ENCODE measurements around the gene INSC.

The INSC gene

GRCh38 chr11:15153231-15153630, 38.5 kb downstream of the INSC start:
- no peak for TF ChIP-seq YY1 (IDR thresholded peaks at IDR 0.05; ENCODE audit: low read depth)
- TF ChIP-seq REST (IDR thresholded peaks at IDR 0.05; ENCODE audit: low read depth), result no peak
- TF ChIP-seq EGR1 (IDR thresholded peaks at IDR 0.05), result no peak
- no peak for TF ChIP-seq CEBPB (IDR thresholded peaks at IDR 0.05)
- TF ChIP-seq, protein P1, sequence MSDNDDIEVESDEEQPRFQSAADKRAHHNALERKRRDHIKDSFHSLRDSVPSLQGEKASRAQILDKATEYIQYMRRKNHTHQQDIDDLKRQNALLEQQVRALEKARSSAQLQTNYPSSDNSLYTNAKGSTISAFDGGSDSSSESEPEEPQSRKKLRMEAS (IDR thresholded peaks at IDR 0.05), result no peak
- TF ChIP-seq TAF1 (IDR thresholded peaks at IDR 0.05; ENCODE audit: low read depth), result no peak
- TF ChIP-seq TEAD4 (IDR thresholded peaks at IDR 0.05), result no peak
- no peak for TF ChIP-seq CREB1 (IDR thresholded peaks at IDR 0.05; ENCODE audit: low read depth)
- TF ChIP-seq RAD21 (IDR thresholded peaks at IDR 0.05; ENCODE audit: low read depth), result no peak
- no peak for TF ChIP-seq NFIC (IDR thresholded peaks at IDR 0.05)

DNA sequence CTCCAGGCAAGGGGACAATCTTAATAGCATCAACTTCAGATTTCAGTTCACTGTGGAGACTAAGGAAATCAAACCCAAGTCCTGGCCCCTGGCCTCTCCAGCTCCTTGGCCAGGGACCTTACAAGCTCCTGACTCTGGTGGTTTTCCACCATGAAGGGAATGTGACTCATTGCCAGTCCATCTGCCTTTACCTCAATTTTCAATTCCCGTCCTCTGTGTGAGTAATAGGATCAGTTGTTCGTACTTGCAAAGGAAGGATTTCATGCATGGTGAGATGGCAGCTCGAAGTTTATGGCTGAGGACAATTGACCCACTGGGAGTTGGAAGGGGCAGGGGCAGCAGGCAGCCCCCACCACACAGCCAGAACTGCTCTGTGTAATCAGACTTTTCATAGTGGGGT, 42.5 kb downstream of the INSC start:
- TF ChIP-seq TEAD4 (IDR thresholded peaks at IDR 0.05) (no peak), TCF12 (IDR thresholded peaks at IDR 0.05; ENCODE audit: low read depth) (no peak), NFIC (IDR thresholded peaks at IDR 0.05) (no peak), CEBPB (IDR thresholded peaks at IDR 0.05) (no peak), YY1 (IDR thresholded peaks at IDR 0.05; ENCODE audit: low read depth) (no peak), TAF1 (IDR thresholded peaks at IDR 0.05; ENCODE audit: low read depth) (no peak), CREB1 (IDR thresholded peaks at IDR 0.05; ENCODE audit: low read depth) (no peak), EGR1 (IDR thresholded peaks at IDR 0.05) (no peak), ZBTB7A (IDR thresholded peaks at IDR 0.05; ENCODE audit: low read depth) (no peak), RAD21 (IDR thresholded peaks at IDR 0.05; ENCODE audit: low read depth) (no peak), EP300 (IDR thresholded peaks at IDR 0.05; ENCODE audit: borderline replicate concordance) (no peak)
- TF ChIP-seq, protein P2, sequence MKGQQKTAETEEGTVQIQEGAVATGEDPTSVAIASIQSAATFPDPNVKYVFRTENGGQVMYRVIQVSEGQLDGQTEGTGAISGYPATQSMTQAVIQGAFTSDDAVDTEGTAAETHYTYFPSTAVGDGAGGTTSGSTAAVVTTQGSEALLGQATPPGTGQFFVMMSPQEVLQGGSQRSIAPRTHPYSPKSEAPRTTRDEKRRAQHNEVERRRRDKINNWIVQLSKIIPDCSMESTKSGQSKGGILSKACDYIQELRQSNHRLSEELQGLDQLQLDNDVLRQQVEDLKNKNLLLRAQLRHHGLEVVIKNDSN (IDR thresholded peaks at IDR 0.05), result no peak

GRCh38 chr11:15157606-15158137, 42.9 kb downstream of the INSC start:
- TF ChIP-seq FOXM1 (IDR thresholded peaks at IDR 0.05; ENCODE audit: borderline replicate concordance, low read depth) (no peak), TCF12 (IDR thresholded peaks at IDR 0.05; ENCODE audit: low read depth) (no peak), CREB1 (IDR thresholded peaks at IDR 0.05; ENCODE audit: low read depth) (no peak)

GRCh38 chr11:15158351-15159015, 43.8 kb downstream of the INSC start:
- TF ChIP-seq TAF1 (IDR thresholded peaks at IDR 0.05; ENCODE audit: low read depth) (no peak), EGR1 (IDR thresholded peaks at IDR 0.05) (no peak), NFIC (IDR thresholded peaks at IDR 0.05) (no peak), TEAD4 (IDR thresholded peaks at IDR 0.05) (no peak), YY1 (IDR thresholded peaks at IDR 0.05; ENCODE audit: low read depth) (no peak), RAD21 (IDR thresholded peaks at IDR 0.05; ENCODE audit: low read depth) (no peak), FOXM1 (IDR thresholded peaks at IDR 0.05; ENCODE audit: borderline replicate concordance, low read depth) (no peak), CREB1 (IDR thresholded peaks at IDR 0.05; ENCODE audit: low read depth) (no peak), TCF12 (IDR thresholded peaks at IDR 0.05; ENCODE audit: low read depth) (no peak), CEBPB (IDR thresholded peaks at IDR 0.05) (no peak), ZBTB7A (IDR thresholded peaks at IDR 0.05; ENCODE audit: low read depth) (no peak), REST (IDR thresholded peaks at IDR 0.05; ENCODE audit: low read depth) (no peak), EP300 (IDR thresholded peaks at IDR 0.05; ENCODE audit: borderline replicate concordance) (no peak)
- TF ChIP-seq, protein P1 (IDR thresholded peaks at IDR 0.05), result no peak
- TF ChIP-seq, protein P2 (IDR thresholded peaks at IDR 0.05), result no peak

- TF ChIP-seq FOXM1 (IDR thresholded peaks at IDR 0.05; ENCODE audit: borderline replicate concordance, low read depth) (no peak), RAD21 (IDR thresholded peaks at IDR 0.05; ENCODE audit: low read depth) (peak; percentile 55), TAF1 (IDR thresholded peaks at IDR 0.05; ENCODE audit: low read depth) (no peak)
Measured at GRCh38 chr11:15159085-15159484, 44.4 kb downstream of the INSC start.

DNA sequence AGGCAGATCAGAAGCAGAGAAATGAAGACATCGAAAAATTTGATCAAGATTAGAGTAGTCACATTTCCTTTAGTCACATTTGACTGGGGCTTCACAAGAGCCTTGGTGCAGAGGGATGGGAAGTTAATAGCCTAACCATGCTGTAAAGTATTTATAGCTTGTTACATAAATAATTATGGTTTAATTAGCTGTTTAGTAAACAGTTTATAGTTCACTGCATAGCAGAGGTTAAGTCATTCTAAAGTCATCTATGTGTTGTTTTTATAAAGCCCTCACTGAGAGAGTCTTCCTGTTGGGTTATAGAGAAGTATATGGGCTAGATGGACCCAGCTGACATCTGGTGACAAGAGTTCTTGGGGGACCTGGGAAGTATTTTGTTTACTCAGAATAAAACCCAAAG, 47.1 kb downstream of the INSC start:
- no peak for TF ChIP-seq NFIC (IDR thresholded peaks at IDR 0.05)
- TF ChIP-seq, protein P1 (IDR thresholded peaks at IDR 0.05), result no peak
- TF ChIP-seq, protein P2 (IDR thresholded peaks at IDR 0.05), result no peak
